SK-N-SH (cell line): Measurements from ENCODE around the gene KRTAP2-3. TPM values are rescaled to one million over a fixed set of nuclear protein-coding genes. Genes with fewer than 3 reads are reported as not detected.
A peak's percentile ranks its signal among the peaks of the same experiment; 100 is the strongest.
"Not testable (repeated sequence)": the region's sequence is repeated elsewhere in the genome, so short reads cannot be mapped to it uniquely, and the experiment has no call there.

Experiments
- CTCF ChIA-PET: fragments of 300-600, 350-600 bp; formaldehyde crosslinking; extraction: SDS; loops from one replicate; lab custom pipeline; 2021; lab: Yijun Ruan, JAX
- POLR2A ChIA-PET: fragments of 350-600 bp; sonication (Branson Sonifier 250); formaldehyde crosslinking; extraction: SDS; loops from one replicate; lab custom pipeline; 2020; ENCODE audit warnings: antibody characterized with exemption, inconsistent platforms; lab: Yijun Ruan, JAX
- DNase-seq: peaks from one replicate; pipeline ENCODE4 v3.0.0; 2012
- H2AFZ ChIP-seq: fragments of 200-600 bp; sonication (generic); 2 replicates; pipeline ENCODE4 v1.8.1; 2016; ENCODE audit warnings: antibody characterized with exemption, mild to moderate bottlenecking, low read depth
- H3F3A ChIP-seq: fragments of 200-600 bp; sonication (generic); replicated peaks from 2 replicates; pipeline ENCODE3; 2016; ENCODE audit warnings: antibody characterized with exemption, mild to moderate bottlenecking; ENCODE audit not compliant: insufficient read depth
- H3K27ac ChIP-seq, 2 experiments: fragments of 200-500 bp in 1 of 2; fragments of 200-600 bp in 1 of 2; sonication (Bioruptor generic) in 1 of 2; sonication (generic), shearing (Covaris generic) in 1 of 2; 2 replicates each; pipeline versions ENCODE4 v1.5.1 to v1.6.1; 2014 to 2016; ENCODE audit warnings: low read depth in 2 of 2, inconsistent platforms in 1 of 2, low read length in 1 of 2, mild to moderate bottlenecking in 1 of 2, mixed read lengths in 1 of 2
- H3K27me3 ChIP-seq: fragments of 200-600 bp; sonication (generic), shearing (Covaris generic); 2 replicates; pipeline ENCODE4 v1.6.1; 2016; ENCODE audit warnings: mixed run types; ENCODE audit not compliant: insufficient read depth
- H3K36me3 ChIP-seq, 2 experiments: fragments of 200-500 bp in 1 of 2; fragments of 200-600 bp in 1 of 2; sonication (Bioruptor generic) in 1 of 2; sonication (generic) in 1 of 2; replicated peaks in 1 of 2; 2 replicates each; pipeline versions ENCODE3 to v1.5.1; 2014 to 2016; ENCODE audit warnings: low read length in 1 of 2, mild to moderate bottlenecking in 1 of 2; ENCODE audit not compliant: insufficient read depth in 2 of 2, control insufficient read depth in 1 of 2
- H3K4me1 ChIP-seq, 2 experiments: fragments of 200-500 bp in 1 of 2; fragments of 200-600 bp in 1 of 2; sonication (Bioruptor generic) in 1 of 2; sonication (generic), shearing (Covaris generic) in 1 of 2; 2 replicates each; pipeline versions ENCODE4 v1.5.1 to v1.6.1; 2014 to 2016; ENCODE audit warnings: low read depth in 1 of 2, low read length in 1 of 2, mixed run types in 1 of 2; ENCODE audit not compliant: insufficient read depth in 2 of 2, control insufficient read depth in 1 of 2
- H3K4me2 ChIP-seq: fragments of 200-600 bp; sonication (generic), shearing (Covaris generic); 2 replicates; pipeline ENCODE4 v1.6.1; 2017; ENCODE audit warnings: mixed run types
- H3K4me3 ChIP-seq, 2 experiments: fragments of 200-500 bp in 1 of 2; fragments of 200-600 bp in 1 of 2; sonication (Bioruptor generic) in 1 of 2; sonication (generic), shearing (Covaris generic) in 1 of 2; 2 replicates each; pipeline versions ENCODE4 v1.5.1 to v1.8.1; 2014 to 2016; ENCODE audit warnings: low read depth in 2 of 2, inconsistent platforms in 1 of 2, low read length in 1 of 2, mild to moderate bottlenecking in 1 of 2, mixed read lengths in 1 of 2, moderate library complexity in 1 of 2
- H3K79me2 ChIP-seq: fragments of 200-600 bp; sonication (generic); 2 replicates; pipeline ENCODE4 v1.8.1; 2017; ENCODE audit warnings: mild to moderate bottlenecking; ENCODE audit not compliant: insufficient read depth
- H3K9ac ChIP-seq: fragments of 200-600 bp; sonication (generic); 2 replicates; pipeline ENCODE4 v1.6.1; 2017; ENCODE audit warnings: mixed run types
- H3K9me2 ChIP-seq: fragments of 200-600 bp; sonication (generic); 2 replicates; pipeline ENCODE4 v1.6.1; 2017; ENCODE audit warnings: mixed run types
- H3K9me3 ChIP-seq: fragments of 200-600 bp; sonication (generic); 2 replicates; pipeline ENCODE4 v1.6.1; 2017; ENCODE audit warnings: mixed run types, mild to moderate bottlenecking, moderate library complexity
- H4K20me1 ChIP-seq: fragments of 200-600 bp; sonication (generic); 2 replicates; pipeline ENCODE4 v1.6.1; 2017; ENCODE audit warnings: mild to moderate bottlenecking, mixed run types; ENCODE audit not compliant: insufficient read depth
- CTCF ChIP-seq: fragments of 200-600 bp; sonication (generic); IDR thresholded peaks from 2 replicates; pipeline ENCODE4 v1.6.1; 2017; ENCODE audit warnings: antibody characterized with exemption, mild to moderate bottlenecking, moderate library complexity
- ELF1 ChIP-seq: IDR thresholded peaks from 2 replicates; pipeline ENCODE4 v1.4.0; 2012
- MAX ChIP-seq: IDR thresholded peaks from 2 replicates; pipeline ENCODE4 v1.4.0; 2012; ENCODE audit warnings: low read depth
- MXI1 ChIP-seq: IDR thresholded peaks from 2 replicates; pipeline ENCODE4 v1.6.1; 2012; ENCODE audit warnings: mild to moderate bottlenecking, low read depth, low read length, improper control_type of control experiment
- POLR2AphosphoS5 ChIP-seq: IDR thresholded peaks from 2 replicates; pipeline ENCODE4 v1.6.1; 2012; ENCODE audit warnings: low read depth, low read length
- RAD21 ChIP-seq: IDR thresholded peaks from 2 replicates; pipeline ENCODE4 v1.6.1; 2012; ENCODE audit warnings: mild to moderate bottlenecking, low read length
- RFX5 ChIP-seq: IDR thresholded peaks from 2 replicates; pipeline ENCODE4 v1.6.1; 2012; ENCODE audit warnings: mild to moderate bottlenecking, improper control_type of control experiment, low read length
- RXRA ChIP-seq: IDR thresholded peaks from 2 replicates; pipeline ENCODE4 v1.4.0; 2012; ENCODE audit warnings: low read depth, mild to moderate bottlenecking, borderline replicate concordance
- TEAD4 ChIP-seq: IDR thresholded peaks from 2 replicates; pipeline ENCODE4 v1.4.0; 2012; ENCODE audit warnings: mild to moderate bottlenecking, borderline replicate concordance; ENCODE audit not compliant: insufficient read depth
- USF1 ChIP-seq: IDR thresholded peaks from 2 replicates; pipeline ENCODE4 v1.4.0; 2012; ENCODE audit warnings: low read depth, borderline replicate concordance
- USF2 ChIP-seq: fragments of 150-350 bp; IDR thresholded peaks from 2 replicates; pipeline ENCODE4 v1.6.1; 2017; ENCODE audit warnings: antibody characterized with exemption, low read length, low read depth, borderline replicate concordance
- WGBS: methylation state at CpG from one replicate; pipeline ENCODE4 v1.1.6; 2017; ENCODE audit warnings: low lambda C conversion rate; 5-methylcytosine and 5-hydroxymethylcytosine counted together
- polyA plus RNA-seq, 3 experiments: library from polyadenylated mRNA; depleted of rRNA; stranded (reverse); fragments of >200 nt; gene quantifications; 2 replicates each; pipeline ENCODE4 v1.2.3, GENCODE V29; 2012

KRTAP2-3 gene
- polyA plus RNA-seq, 1 of the 3 experiments (the other 2 are of a cell fraction), result 0.39 TPM

- TF ChIP-seq USF2 (no peak), POLR2AphosphoS5 (no peak), USF1 (no peak), RFX5 (no peak), TEAD4 (no peak), RXRA (no peak), MXI1 (no peak), MAX (no peak), ELF1 (no peak), RAD21 (no peak)
Observed at GRCh38 chr17:41042953-41043352, 17.0 kb downstream of the KRTAP2-3 start (continued).

GRCh38 chr17:41040783-41041571, 18.9 kb downstream of the KRTAP2-3 start, which contains the start of gene KRTAP1-1:
Gene KRTAP1-1 (minus strand): TSS chr17:41041450. CDS start chr17:41041397, 53 bp downstream.
- peak; percentile 26; the same call in 1 of the 2 replicates for TF ChIP-seq CTCF
- WGBS, result 15% methylated on average over 11 of the region's 14 CpGs
- not testable (repeated sequence) for H3K27ac ChIP-seq

More at GRCh38 chr17:41040783-41041571, 18.9 kb downstream of the KRTAP2-3 start, which contains the start of gene KRTAP1-1:
- H3K9ac ChIP-seq, H3K36me3 ChIP-seq, DNase-seq, H3K4me1 ChIP-seq, H3K79me2 ChIP-seq, H3K4me2 ChIP-seq, H3K4me3 ChIP-seq, H3F3A ChIP-seq, H3K9me2 ChIP-seq, POLR2A ChIA-PET, H3K27me3 ChIP-seq, H4K20me1 ChIP-seq, H3K9me3 ChIP-seq, H2AFZ ChIP-seq: not testable (repeated sequence)
- CTCF ChIA-PET, result interaction anchor here (0.6 to 1.2 kb wide), 2 partner anchors 52 to 508 kb away, joined by 3 read pairs; no protein-coding TSS in a partner anchor
